ENCODE data around the gene GNAI1.

GNAI1 gene

GRCh38 chr7:80133361-80134114 lies 1.1 kb upstream of the GNAI1 start:
- TF ChIP-seq CTCF (IDR thresholded peaks at IDR 0.05) = no peak

DNA sequence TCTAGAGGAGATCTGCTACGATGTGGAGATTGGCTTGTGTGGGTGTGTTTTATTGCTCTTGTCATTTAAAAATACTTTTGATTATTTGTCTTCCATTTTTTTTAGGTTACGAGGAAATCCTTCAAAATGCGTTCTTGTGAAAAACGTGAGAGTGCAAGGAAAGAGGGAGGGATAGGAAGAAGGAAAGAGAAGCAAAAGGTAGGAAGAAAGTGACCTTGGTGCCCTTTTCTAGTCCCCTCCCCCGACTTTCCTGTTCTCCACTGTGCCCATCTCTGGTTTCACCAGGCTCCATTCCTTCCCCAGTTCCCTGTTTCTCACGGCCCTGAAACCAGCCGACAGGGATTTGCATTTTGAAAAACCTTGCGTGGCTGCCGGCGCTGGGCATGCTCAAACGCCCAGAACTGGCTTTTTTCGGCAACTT lies 506 bp upstream of the GNAI1 start:
- TF ChIP-seq CTCF (IDR thresholded peaks at IDR 0.05) = no peak

- TF ChIP-seq CTCF (IDR thresholded peaks at IDR 0.05) = no peak
Observed at GRCh38 chr7:80135309-80136104, 876 bp downstream of the GNAI1 start.

GRCh38 chr7:80136261-80137055 lies 1.8 kb downstream of the GNAI1 start:
- TF ChIP-seq CTCF (IDR thresholded peaks at IDR 0.05) = no peak

- TF ChIP-seq CTCF (IDR thresholded peaks at IDR 0.05) = no peak
Observed at GRCh38 chr7:80137410-80137809, 2.8 kb downstream of the GNAI1 start.

GRCh38 chr7:80139236-80139635 lies 4.6 kb downstream of the GNAI1 start:
- TF ChIP-seq CTCF (IDR thresholded peaks at IDR 0.05) = no peak

DNA sequence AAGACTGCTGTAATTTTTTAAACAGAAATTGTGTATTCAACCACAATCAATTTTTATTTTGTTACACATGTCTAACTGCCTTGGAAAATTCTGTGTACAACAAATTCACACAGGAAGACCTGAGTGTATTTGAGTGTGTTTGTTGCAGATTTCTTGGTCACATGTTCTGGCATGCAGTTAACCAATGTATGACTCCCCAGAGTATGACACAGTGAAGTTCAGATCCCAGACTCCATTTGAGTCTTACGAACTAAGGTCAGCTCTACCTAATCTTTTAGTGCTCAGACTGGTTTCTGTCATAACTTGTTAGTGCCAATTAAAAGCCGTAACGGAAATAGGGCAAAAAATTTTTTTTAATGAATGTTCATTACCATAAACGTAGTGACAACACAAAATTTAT lies 5.8 kb downstream of the GNAI1 start:
- no peak for TF ChIP-seq CTCF (IDR thresholded peaks at IDR 0.05)

Data from LNCAP (cell line).